ENCODE measurements around the gene OXA1L. TPM values are rescaled to one million over a fixed set of nuclear protein-coding genes. Genes with fewer than 3 reads are reported as not detected.

OXA1L gene
- total RNA-seq, 1 experiment from 2014 or later = 103 TPM

- CTCF ChIA-PET = interaction anchor here (1.1 to 1.2 kb wide), 3 partner anchors 28 to 136 kb away, joined by 3 to 4 read pairs (median 4); no protein-coding TSS in a partner anchor
Observed at GRCh38 chr14:22794551-22794951, 28.1 kb downstream of the OXA1L start.

GRCh38 chr14:22796087-22796707 is 29.7 kb downstream of the OXA1L start:
- BruUV-seq (replicated peaks) = no TSS peak
- intact Hi-C loops (cut with micrococcal nuclease) = no loop called here
- peaks cover 8% of the 10 kb centered on the region for H3K9me3 Mint-ChIP-seq (ENCODE audit: unreplicated experiment)
- no peak overlapping the region for H3K4me3 Mint-ChIP-seq (ENCODE audit: unreplicated experiment)
- no peak for DNase-seq (ENCODE audit: unreplicated experiment)
- H3K4me1 Mint-ChIP-seq (ENCODE audit: insufficient read depth, unreplicated experiment) = peaks cover 6% of the 10 kb centered on the region
- no peak overlapping the region for H3K27ac Mint-ChIP-seq (ENCODE audit: low read depth, unreplicated experiment)
- ChIA-PET CTCF (interaction anchor here (0.6 to 2.0 kb wide), 3 partner anchors 14 to 1781 kb away, joined by 3 to 10 read pairs (median 4); no protein-coding TSS in a partner anchor), POLR2A (interaction anchor here (0.9 to 2.1 kb wide), 3 partner anchors 11 to 30 kb away, joined by 4 to 7 read pairs (median 6); partner anchors contain the start of gene OXA1L)
- H3K36me3 Mint-ChIP-seq (ENCODE audit: insufficient read depth, unreplicated experiment) = no peaks in the 10 kb centered on the region
- H3K27me3 Mint-ChIP-seq (ENCODE audit: insufficient read depth, unreplicated experiment) = peaks cover 25% of the 10 kb centered on the region
- TF ChIP-seq CTCF (IDR thresholded peaks at IDR 0.05; ENCODE audit: unreplicated experiment) = no peak

More at GRCh38 chr14:22794551-22794951, 28.1 kb downstream of the OXA1L start:
- Mint-ChIP-seq H3K27me3 (ENCODE audit: insufficient read depth, unreplicated experiment) (peaks cover 16% of the 10 kb centered on the region), H3K4me1 (ENCODE audit: insufficient read depth, unreplicated experiment) (peaks cover 6% of the 10 kb centered on the region), H3K4me3 (ENCODE audit: unreplicated experiment) (no peak overlapping the region), H3K9me3 (ENCODE audit: unreplicated experiment) (no peaks in the 10 kb centered on the region), H3K27ac (ENCODE audit: low read depth, unreplicated experiment) (no peak overlapping the region), H3K36me3 (ENCODE audit: insufficient read depth, unreplicated experiment) (no peaks in the 10 kb centered on the region)
- POLR2A ChIA-PET = no interaction called here
- intact Hi-C loops (cut with micrococcal nuclease) = no loop called here
- no peak for DNase-seq (ENCODE audit: unreplicated experiment)
- TF ChIP-seq CTCF (IDR thresholded peaks at IDR 0.05; ENCODE audit: unreplicated experiment) = no peak
- BruUV-seq (replicated peaks) = no TSS peak

- no peak overlapping the region for H3K4me3 Mint-ChIP-seq (ENCODE audit: unreplicated experiment)
- no TSS peak for BruUV-seq (replicated peaks)
- H3K36me3 Mint-ChIP-seq (ENCODE audit: insufficient read depth, unreplicated experiment) = no peaks in the 10 kb centered on the region
- H3K9me3 Mint-ChIP-seq (ENCODE audit: unreplicated experiment) = peaks cover 8% of the 10 kb centered on the region
- peaks cover 25% of the 10 kb centered on the region for H3K27me3 Mint-ChIP-seq (ENCODE audit: insufficient read depth, unreplicated experiment)
- H3K27ac Mint-ChIP-seq (ENCODE audit: low read depth, unreplicated experiment) = no peak overlapping the region
- intact Hi-C loops (cut with micrococcal nuclease) = no loop called here
- no peak for DNase-seq (ENCODE audit: unreplicated experiment)
- ChIA-PET POLR2A (interaction anchor here (0.9 to 2.1 kb wide), 5 partner anchors 10 to 33 kb away, joined by 3 to 7 read pairs (median 4); partner anchors contain the start of genes OXA1L and SLC7A7), CTCF (interaction anchor here (0.6 to 2.0 kb wide), 6 partner anchors 10 to 1783 kb away, joined by 3 to 10 read pairs (median 3); no protein-coding TSS in a partner anchor)
- H3K4me1 Mint-ChIP-seq (ENCODE audit: insufficient read depth, unreplicated experiment) = peaks cover 6% of the 10 kb centered on the region
- TF ChIP-seq CTCF (IDR thresholded peaks at IDR 0.05; ENCODE audit: unreplicated experiment) = no peak
Observed at GRCh38 chr14:22797017-22797917, 30.8 kb downstream of the OXA1L start.

- TF ChIP-seq CTCF (IDR thresholded peaks at IDR 0.05; ENCODE audit: unreplicated experiment) = no peak
- BruUV-seq (replicated peaks) = no TSS peak
- peaks cover 6% of the 10 kb centered on the region for H3K4me1 Mint-ChIP-seq (ENCODE audit: insufficient read depth, unreplicated experiment)
Observed at GRCh38 chr14:22798528-22798927, 32.0 kb downstream of the OXA1L start.

More at GRCh38 chr14:22798528-22798927, 32.0 kb downstream of the OXA1L start:
- Mint-ChIP-seq H3K36me3 (ENCODE audit: insufficient read depth, unreplicated experiment) (no peaks in the 10 kb centered on the region), H3K27me3 (ENCODE audit: insufficient read depth, unreplicated experiment) (peaks cover 25% of the 10 kb centered on the region), H3K9me3 (ENCODE audit: unreplicated experiment) (peaks cover 8% of the 10 kb centered on the region), H3K4me3 (ENCODE audit: unreplicated experiment) (no peak overlapping the region), H3K27ac (ENCODE audit: low read depth, unreplicated experiment) (no peak overlapping the region)
- ChIA-PET POLR2A (no interaction called here), CTCF (no interaction called here)
- no peak for DNase-seq (ENCODE audit: unreplicated experiment)
- intact Hi-C loops (cut with micrococcal nuclease) = no loop called here

All from MCF 10A (cell line).